ENCODE measurements around the gene GBP4.

- no peak for TF ChIP-seq TRIM28 (IDR thresholded peaks at IDR 0.05; ENCODE audit: borderline replicate concordance, low read length)
- no peak for TF ChIP-seq IKZF3 (tag by site-specific recombination; IDR thresholded peaks at IDR 0.05)
- no peak for TF ChIP-seq PATZ1 (tag by site-specific recombination; IDR thresholded peaks at IDR 0.05)
Measured at GRCh38 chr1:89142160-89142559, 56.6 kb downstream of the GBP4 start.
